GM12878 (cell line): Measurements from ENCODE around the gene FZD8. TPM values are rescaled to one million over a fixed set of nuclear protein-coding genes. Genes with fewer than 3 reads are reported as not detected.
"Not testable (repeated sequence)": the region's sequence is repeated elsewhere in the genome, so short reads cannot be mapped to it uniquely, and the experiment has no call there.

Source experiments
- ATAC-seq: fragments of 200-7000 bp; cut with Tn5 transposase; 3 replicates; pipeline ENCODE4 v1.9.1; 2020; ENCODE audit warnings: mild to moderate bottlenecking, moderate library complexity
- BruUV-seq: library from RNA; stranded (reverse); fragments of 400-500 nt; replicated peaks from 2 replicates; lab custom pipeline; 2021; lab: Mats Ljungman, UMichigan
- CTCF ChIA-PET: fragments of 300-600 bp; sonication (Branson Sonifier 250); formaldehyde crosslinking; extraction: SDS; loops from one replicate; lab custom pipeline; 2021; ENCODE audit warnings: inconsistent platforms; lab: Yijun Ruan, JAX
- POLR2A ChIA-PET: fragments of 350-600 bp; formaldehyde crosslinking; extraction: SDS; loops from one replicate; lab custom pipeline; 2021; ENCODE audit warnings: inconsistent platforms; lab: Charles Lee
- RAD21 ChIA-PET: fragments of 300-600 bp; sonication (Branson Sonifier 250); formaldehyde crosslinking; loops from one replicate; lab custom pipeline; 2023; ENCODE audit warnings: antibody characterized with exemption; ENCODE audit not compliant: unreplicated experiment; lab: Charles Lee
- SMC1A ChIA-PET: fragments of 300-600 bp; sonication (Branson Sonifier 250); formaldehyde crosslinking; loops from one replicate; lab custom pipeline; 2023; ENCODE audit not compliant: unreplicated experiment, uncharacterized antibody; lab: Charles Lee
- DNase-seq: peaks from one replicate; pipeline ENCODE4 v3.0.0-alpha.2; 2011; ENCODE audit warnings: low read depth, low spot score
- FAIRE-seq: peaks from 3 replicates; lab custom pipeline; 2011; peaks lifted over from hg19 to GRCh38; lab: Jason Lieb, UNC
- H2AFZ ChIP-seq: 2 replicates; pipeline ENCODE4 v1.6.0; 2011; ENCODE audit warnings: low read depth, low read length, control low read depth; ENCODE audit not compliant: control insufficient read depth
- H3K27ac ChIP-seq: 2 replicates; pipeline ENCODE4 v1.5.1; 2011; ENCODE audit warnings: control low read depth; ENCODE audit not compliant: control insufficient read depth, insufficient read depth
- H3K27me3 ChIP-seq, 2 experiments: replicated peaks in 1 of 2; 2 replicates each; pipeline versions ENCODE4 v1.6.0 to v1.6.1; 2011; ENCODE audit warnings: low read length in 1 of 2; ENCODE audit not compliant: control insufficient read depth in 2 of 2, insufficient read depth in 2 of 2
- H3K36me3 ChIP-seq, 2 experiments: 2 replicates each; pipeline ENCODE4 v1.5.1; 2011; ENCODE audit warnings: low read length in 1 of 2; ENCODE audit not compliant: control insufficient read depth in 2 of 2, insufficient read depth in 2 of 2
- H3K4me1 ChIP-seq: 2 replicates; pipeline ENCODE4 v1.6.1; 2011; ENCODE audit warnings: mild to moderate bottlenecking, low read length, moderate library complexity, mixed read lengths; ENCODE audit not compliant: control insufficient read depth, insufficient read depth
- H3K4me2 ChIP-seq: 2 replicates; pipeline ENCODE4 v1.6.0; 2011; ENCODE audit warnings: control low read depth; ENCODE audit not compliant: control insufficient read depth, insufficient read depth
- H3K4me3 ChIP-seq: fragments of 200-600 bp; sonication (generic); 2 replicates; pipeline ENCODE4 v1.5.1; 2016
- H3K79me2 ChIP-seq: 2 replicates; pipeline ENCODE4 v1.6.0; 2011; ENCODE audit warnings: low read length; ENCODE audit not compliant: control insufficient read depth, insufficient read depth
- H3K9ac ChIP-seq: 2 replicates; pipeline ENCODE4 v1.8.0; 2011; ENCODE audit warnings: low read length, control low read depth, mixed read lengths; ENCODE audit not compliant: control insufficient read depth, insufficient read depth
- H3K9me3 ChIP-seq: replicated peaks from 3 replicates; pipeline ENCODE4 v1.5.1; 2011; ENCODE audit warnings: mild to moderate bottlenecking, low read length; ENCODE audit not compliant: control insufficient read depth, insufficient read depth
- H4K20me1 ChIP-seq: 2 replicates; pipeline ENCODE4 v1.6.0; 2011; ENCODE audit not compliant: control insufficient read depth, insufficient read depth
- MXI1 ChIP-seq: fragments of 150-350 bp; IDR thresholded peaks from 2 replicates; pipeline ENCODE4 v1.6.1; 2011; ENCODE audit warnings: low read depth, mild to moderate bottlenecking, inconsistent platforms, low read length, improper control_type of control experiment
- WGBS: methylation state at CpG from one replicate; pipeline ENCODE4 v1.1.6; 2016; ENCODE audit warnings: low lambda C conversion rate; ENCODE audit not compliant: insufficient replicate concordance, insufficient coverage; ENCODE audit errors: missing lambda C conversion rate; 5-methylcytosine and 5-hydroxymethylcytosine counted together
- in situ Hi-C: fragments of 300-500 bp; cut with MboI; formaldehyde crosslinking; loops from 9 replicates; pipeline ENCODE4 v1.14.3; 2018; ENCODE audit warnings: mixed read lengths
- intact Hi-C: fragments of 100-400 bp; cut with micrococcal nuclease; formaldehyde crosslinking; loops from one replicate; pipeline ENCODE4 v1.14.2; 2022; ENCODE audit not compliant: unreplicated experiment
- polyA plus RNA-seq, 11 experiments: library from polyadenylated mRNA; depleted of rRNA in 4 of 11; unstranded in 6 of 11; stranded (reverse) in 5 of 11; fragments of >200 nt; fragmentation: Nextera tagmentation in 4 of 11; fragmentation: Illumina TruSeq in 1 of 11; extraction: Ambion mirVana in 4 of 11; extraction: Trizol in 1 of 11; gene quantifications; 1 replicate in 1 of 11; 2 replicates in 10 of 11; pipeline versions ENCODE4 v1.2.1 to v1.2.3, GENCODE V29; 2011 to 2016; ENCODE audit warnings: inconsistent platforms in 2 of 11, missing spikeins in 2 of 11, low read depth in 1 of 11
- total RNA-seq, 4 experiments: library from RNA; depleted of rRNA in 3 of 4; stranded (reverse); fragments of >200 nt in 3 of 4; fragmentation: Illumina TruSeq in 1 of 4; extraction: Trizol in 1 of 4; gene quantifications; 2 replicates each; pipeline versions ENCODE4 v1.2.1 to v1.2.3, GENCODE V29; 2013 to 2021
- TF ChIP-seq, protein P1 (sequence below): fragments of 450-650 bp; IDR thresholded peaks from 2 replicates; pipeline ENCODE4 v1.6.1; 2018; ENCODE audit warnings: mild to moderate bottlenecking, low read depth, moderate library complexity; ENCODE audit not compliant: partially characterized antibody
- TF ChIP-seq, protein P2 (sequence below): IDR thresholded peaks from 2 replicates; pipeline ENCODE4 v1.6.1; 2012; ENCODE audit warnings: low read depth, low read length, improper control_type of control experiment

FZD8 gene
- total and polyA plus RNA-seq, 10 of the 15 experiments (the other 5 are each of a cell fraction or from before 2014, with no cell fraction given): 0.03 to 0.72 (median 0.10) TPM; not detected in 3

DNA sequence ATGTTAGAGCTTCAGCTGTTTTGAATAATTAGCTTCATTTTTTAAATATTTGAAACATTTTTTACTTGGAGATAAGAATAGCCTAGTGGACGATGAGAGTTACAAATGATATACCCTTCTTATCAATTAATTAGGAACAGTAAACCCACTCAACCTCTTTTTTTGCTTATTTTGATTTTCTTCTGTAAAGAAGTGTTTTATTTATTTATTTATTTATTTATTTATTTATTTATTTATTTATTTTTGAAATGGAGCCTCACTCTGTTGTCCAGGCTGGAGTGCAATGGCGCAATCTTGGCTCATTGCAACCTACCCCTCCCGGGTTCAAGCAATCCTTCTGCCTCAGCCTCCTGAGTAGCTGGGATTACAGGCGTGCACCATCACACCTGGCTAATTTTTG, 43.8 kb upstream of the FZD8 start:
- H3K27ac ChIP-seq, intact Hi-C loops, H3K79me2 ChIP-seq, H3K4me2 ChIP-seq, BruUV-seq, ATAC-seq, H3K36me3 ChIP-seq, H2AFZ ChIP-seq, in situ Hi-C loops, H4K20me1 ChIP-seq, POLR2A ChIA-PET, H3K9ac ChIP-seq, H3K9me3 ChIP-seq, H3K4me3 ChIP-seq, FAIRE-seq, DNase-seq, RAD21 ChIA-PET, H3K27me3 ChIP-seq, H3K4me1 ChIP-seq: not testable (repeated sequence)
- CTCF ChIA-PET: interaction anchor here (0.7 kb wide), 1 partner anchor 213 kb away, joined by 4 read pairs; no protein-coding TSS in a partner anchor
- SMC1A ChIA-PET: interaction anchor here (1.7 kb wide), 1 partner anchor 9 kb away, joined by 5 read pairs; no protein-coding TSS in a partner anchor
- WGBS: 24% methylated on average over 4 of the region's 4 CpGs

DNA sequence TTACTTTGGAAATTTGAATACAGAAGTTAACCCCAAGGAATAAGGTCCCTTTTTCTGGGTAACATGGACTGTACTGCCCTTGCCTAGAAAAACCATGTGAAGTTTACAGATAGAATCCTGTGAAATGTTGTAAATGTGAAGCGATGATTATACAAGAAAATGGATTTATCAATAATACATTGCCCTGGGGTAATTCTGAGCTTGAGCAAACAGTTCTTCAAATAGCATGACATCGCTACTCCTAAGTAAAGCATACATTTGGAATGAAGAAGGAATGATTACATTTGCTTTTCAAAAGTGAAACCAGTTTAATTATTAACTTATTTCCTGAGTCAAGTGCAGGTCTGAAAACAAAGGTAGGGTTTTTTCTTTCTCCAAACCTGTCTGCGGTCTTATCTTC, 43.3 kb upstream of the FZD8 start:
- POLR2A ChIA-PET: no interaction called here
- TF ChIP-seq MXI1: no peak
- TF ChIP-seq, protein P1, sequence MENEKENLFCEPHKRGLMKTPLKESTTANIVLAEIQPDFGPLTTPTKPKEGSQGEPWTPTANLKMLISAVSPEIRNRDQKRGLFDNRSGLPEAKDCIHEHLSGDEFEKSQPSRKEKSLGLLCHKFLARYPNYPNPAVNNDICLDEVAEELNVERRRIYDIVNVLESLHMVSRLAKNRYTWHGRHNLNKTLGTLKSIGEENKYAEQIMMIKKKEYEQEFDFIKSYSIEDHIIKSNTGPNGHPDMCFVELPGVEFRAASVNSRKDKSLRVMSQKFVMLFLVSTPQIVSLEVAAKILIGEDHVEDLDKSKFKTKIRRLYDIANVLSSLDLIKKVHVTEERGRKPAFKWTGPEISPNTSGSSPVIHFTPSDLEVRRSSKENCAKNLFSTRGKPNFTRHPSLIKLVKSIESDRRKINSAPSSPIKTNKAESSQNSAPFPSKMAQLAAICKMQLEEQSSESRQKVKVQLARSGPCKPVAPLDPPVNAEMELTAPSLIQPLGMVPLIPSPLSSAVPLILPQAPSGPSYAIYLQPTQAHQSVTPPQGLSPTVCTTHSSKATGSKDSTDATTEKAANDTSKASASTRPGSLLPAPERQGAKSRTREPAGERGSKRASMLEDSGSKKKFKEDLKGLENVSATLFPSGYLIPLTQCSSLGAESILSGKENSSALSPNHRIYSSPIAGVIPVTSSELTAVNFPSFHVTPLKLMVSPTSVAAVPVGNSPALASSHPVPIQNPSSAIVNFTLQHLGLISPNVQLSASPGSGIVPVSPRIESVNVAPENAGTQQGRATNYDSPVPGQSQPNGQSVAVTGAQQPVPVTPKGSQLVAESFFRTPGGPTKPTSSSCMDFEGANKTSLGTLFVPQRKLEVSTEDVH: no peak
- TF ChIP-seq, protein P2, sequence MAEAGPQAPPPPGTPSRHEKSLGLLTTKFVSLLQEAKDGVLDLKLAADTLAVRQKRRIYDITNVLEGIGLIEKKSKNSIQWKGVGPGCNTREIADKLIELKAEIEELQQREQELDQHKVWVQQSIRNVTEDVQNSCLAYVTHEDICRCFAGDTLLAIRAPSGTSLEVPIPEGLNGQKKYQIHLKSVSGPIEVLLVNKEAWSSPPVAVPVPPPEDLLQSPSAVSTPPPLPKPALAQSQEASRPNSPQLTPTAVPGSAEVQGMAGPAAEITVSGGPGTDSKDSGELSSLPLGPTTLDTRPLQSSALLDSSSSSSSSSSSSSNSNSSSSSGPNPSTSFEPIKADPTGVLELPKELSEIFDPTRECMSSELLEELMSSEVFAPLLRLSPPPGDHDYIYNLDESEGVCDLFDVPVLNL: no peak
- FAIRE-seq: no peak

More for the DNA sequence above, 43.3 kb upstream of the FZD8 start:
- SMC1A ChIA-PET: interaction anchor here (1.7 kb wide), 1 partner anchor 9 kb away, joined by 5 read pairs; no protein-coding TSS in a partner anchor
- Histone ChIP-seq H3K27ac (no peak overlapping the region), H4K20me1 (no peaks in the 10 kb centered on the region), H3K9me3 (no peaks in the 10 kb centered on the region), H2AFZ (no peak overlapping the region), H3K9ac (no peak overlapping the region), H3K4me1 (no peaks in the 10 kb centered on the region), H3K27me3 (no peaks in the 10 kb centered on the region), H3K79me2 (no peaks in the 10 kb centered on the region), H3K4me3 (no peak overlapping the region), H3K36me3 (no peaks in the 10 kb centered on the region), H3K4me2 (no peak overlapping the region)
- BruUV-seq: no TSS peak
- CTCF ChIA-PET: interaction anchor here (0.7 to 1.1 kb wide), 2 partner anchors 214 to 446 kb away, joined by 3 to 4 read pairs; no protein-coding TSS in a partner anchor
- DNase-seq: no peak
- WGBS: 36% methylated on average over 3 of the region's 3 CpGs
- ATAC-seq: no peak
- RAD21 ChIA-PET: no interaction called here
- in situ Hi-C loops (no loop called here), intact Hi-C loops (no loop called here)
